HUDEP-2 (cell line): ENCODE measurements around the gene TCP1.
A peak's percentile ranks its signal among the peaks of the same experiment; 100 is the strongest.
"Not testable (repeated sequence)": the region's sequence is repeated elsewhere in the genome, so short reads cannot be mapped to it uniquely, and the experiment has no call there.

Experiments used
- DNase-seq, 76 experiments: peaks; one replicate each; lab custom pipeline; 2025; ENCODE audit not compliant: unreplicated experiment in 76 of 76; lab: John Stamatoyannopoulos, UW

Gene TCP1

GRCh38 chr6:159745081-159745480 is 44.3 kb downstream of the TCP1 start:
- DNase-seq: no peak

- no peak for DNase-seq
Observed at GRCh38 chr6:159742165-159742564, 47.2 kb downstream of the TCP1 start.

- no peak for DNase-seq
Observed at GRCh38 chr6:159739341-159739740, 50.1 kb downstream of the TCP1 start.

GRCh38 chr6:159736908-159737307 is 52.5 kb downstream of the TCP1 start:
- no peak for DNase-seq

- DNase-seq: not testable (repeated sequence)
Observed at GRCh38 chr6:159733395-159733794, 56.0 kb downstream of the TCP1 start.

- not testable (repeated sequence) for DNase-seq
Observed at GRCh38 chr6:159732550-159732949, 56.9 kb downstream of the TCP1 start.

- DNase-seq: no peak
Observed at GRCh38 chr6:159730332-159730676, 59.1 kb downstream of the TCP1 start.

GRCh38 chr6:159729598-159730331 is 59.6 kb downstream of the TCP1 start:
- no peak for DNase-seq

- DNase-seq: peak in 15 of 76 experiments; percentile 6 to 45 (median 20)
Observed at GRCh38 chr6:159728531-159728964, 60.9 kb downstream of the TCP1 start.
